Ishikawa (cell line): Measurements from ENCODE around the gene FOXG1.

Experiments used
- CEBPB ChIP-seq: IDR thresholded peaks from 2 replicates; pipeline ENCODE4 v1.6.1; 2012
- CREB1 ChIP-seq: IDR thresholded peaks from 2 replicates; pipeline ENCODE4 v1.6.1; 2012; ENCODE audit warnings: low read depth
- EGR1 ChIP-seq: IDR thresholded peaks from 2 replicates; pipeline ENCODE4 v1.6.1; 2012
- EP300 ChIP-seq: IDR thresholded peaks from 2 replicates; pipeline ENCODE4 v1.6.1; 2012; ENCODE audit warnings: borderline replicate concordance
- FOXM1 ChIP-seq: IDR thresholded peaks from 2 replicates; pipeline ENCODE4 v1.6.1; 2012; ENCODE audit warnings: low read depth, borderline replicate concordance
- MAX ChIP-seq: IDR thresholded peaks from 2 replicates; pipeline ENCODE4 v1.6.1; 2012
- NFIC ChIP-seq: IDR thresholded peaks from 2 replicates; pipeline ENCODE4 v1.6.1; 2012
- RAD21 ChIP-seq: IDR thresholded peaks from 2 replicates; pipeline ENCODE4 v1.6.1; 2012; ENCODE audit warnings: low read depth
- REST ChIP-seq: IDR thresholded peaks from 2 replicates; pipeline ENCODE4 v1.6.1; 2012; ENCODE audit warnings: low read depth, mild to moderate bottlenecking
- TAF1 ChIP-seq: IDR thresholded peaks from 2 replicates; pipeline ENCODE4 v1.6.1; 2012; ENCODE audit warnings: low read depth, mild to moderate bottlenecking
- TCF12 ChIP-seq: IDR thresholded peaks from 2 replicates; pipeline ENCODE4 v1.6.1; 2012; ENCODE audit warnings: low read depth
- TEAD4 ChIP-seq: IDR thresholded peaks from 2 replicates; pipeline ENCODE4 v1.6.1; 2012
- USF1 ChIP-seq: IDR thresholded peaks from 2 replicates; pipeline ENCODE4 v1.6.1; 2012
- YY1 ChIP-seq: IDR thresholded peaks from 2 replicates; pipeline ENCODE4 v1.6.1; 2012; ENCODE audit warnings: low read depth
- ZBTB7A ChIP-seq: IDR thresholded peaks from 2 replicates; pipeline ENCODE4 v1.6.1; 2012; ENCODE audit warnings: low read depth

FOXG1 gene

DNA sequence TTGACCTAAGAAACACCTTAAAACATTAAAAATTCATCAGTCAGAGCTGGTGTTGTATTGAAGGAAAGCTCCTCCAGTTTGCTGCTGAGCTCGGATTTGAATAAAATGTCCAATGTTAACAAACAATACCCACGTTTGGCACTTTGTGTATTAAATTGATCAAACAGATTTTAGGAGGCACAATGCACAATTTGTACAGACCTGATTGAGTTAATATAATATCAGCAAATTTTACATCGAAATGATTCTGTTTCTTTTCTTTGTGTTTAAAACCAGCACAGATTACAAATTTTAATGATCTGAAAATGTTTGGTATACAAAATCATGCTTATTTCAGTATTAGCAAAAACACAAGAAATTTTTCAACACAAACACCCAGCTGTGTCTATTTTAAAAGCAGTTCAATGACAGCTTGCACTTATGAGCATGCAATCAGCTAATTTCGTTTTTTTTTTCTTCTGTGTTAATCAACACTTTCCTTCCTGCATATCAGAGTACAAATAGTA is 2.8 kb upstream of the FOXG1 start:
- TF ChIP-seq REST (no peak), ZBTB7A (no peak), FOXM1 (no peak), EGR1 (no peak), MAX (no peak), EP300 (no peak), USF1 (no peak), CEBPB (no peak), TAF1 (no peak), NFIC (no peak), RAD21 (no peak), CREB1 (no peak), TEAD4 (no peak), TCF12 (no peak), YY1 (no peak)

GRCh38 chr14:28764257-28765160 is 2.1 kb upstream of the FOXG1 start:
- TF ChIP-seq CEBPB (0 out of 2 replicates have a peak, but pooled peaks have one; percentile 37), TEAD4 (no peak)

- no peak for TF ChIP-seq EGR1
- TF ChIP-seq ZBTB7A, result no peak
- TF ChIP-seq CEBPB, result no peak
- no peak for TF ChIP-seq TCF12
- TF ChIP-seq MAX, result no peak
- TF ChIP-seq EP300, result no peak
- no peak for TF ChIP-seq USF1
- TF ChIP-seq FOXM1, result no peak
- TF ChIP-seq REST, result no peak
- no peak for TF ChIP-seq RAD21
- no peak for TF ChIP-seq TAF1
- TF ChIP-seq YY1, result no peak
- TF ChIP-seq NFIC, result no peak
- no peak for TF ChIP-seq CREB1
- no peak for TF ChIP-seq TEAD4
Measured at GRCh38 chr14:28765169-28765830, 1.3 kb upstream of the FOXG1 start.

DNA sequence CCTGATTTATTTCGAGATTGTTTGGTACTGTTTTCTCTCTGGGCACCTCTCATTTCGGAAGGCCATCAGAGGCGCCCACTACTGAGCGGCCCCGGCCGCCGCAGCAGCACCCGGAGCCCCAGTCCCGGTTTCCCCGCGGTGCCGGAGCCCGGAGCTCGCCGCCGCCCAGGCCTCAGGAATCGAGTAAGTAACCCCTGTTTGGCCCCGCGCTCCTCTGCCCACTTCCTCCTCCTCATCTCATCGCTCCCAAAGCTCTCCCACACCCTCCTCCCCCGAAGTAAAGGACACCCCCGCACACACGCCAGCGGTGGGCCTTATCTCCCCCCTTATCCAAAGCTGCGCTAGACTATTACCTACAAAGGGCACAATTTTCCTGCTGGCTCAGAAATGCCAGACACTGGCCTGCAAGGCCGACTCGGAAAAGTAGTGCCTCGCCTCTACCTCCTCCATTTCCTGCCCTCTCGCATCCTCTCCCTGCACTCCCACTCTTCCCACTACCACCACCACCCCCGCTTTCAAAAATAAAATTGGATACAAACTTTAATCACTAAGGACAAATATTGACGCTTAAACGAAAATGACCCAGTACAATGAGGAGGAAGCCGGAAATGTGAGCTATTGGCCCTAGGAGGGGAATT is 637 bp upstream of the FOXG1 start:
- no peak for TF ChIP-seq FOXM1
- TF ChIP-seq USF1, result no peak
- TF ChIP-seq MAX, result no peak
- no peak for TF ChIP-seq CEBPB
- no peak for TF ChIP-seq TAF1
- no peak for TF ChIP-seq TEAD4
- no peak for TF ChIP-seq CREB1
- no peak for TF ChIP-seq EP300
- TF ChIP-seq EGR1, result no peak
- TF ChIP-seq RAD21, result no peak
- TF ChIP-seq NFIC, result no peak
- TF ChIP-seq YY1, result no peak
- no peak for TF ChIP-seq TCF12
- no peak for TF ChIP-seq REST
- TF ChIP-seq ZBTB7A, result no peak
